ENCODE data around the gene PDE4A. TPM values are rescaled to one million over a fixed set of nuclear protein-coding genes. Genes with fewer than 3 reads are reported as not detected.

The PDE4A gene
- total and polyA plus RNA-seq, 2 experiments from 2014 or later, result 2.8 to 4.3 TPM

DNA sequence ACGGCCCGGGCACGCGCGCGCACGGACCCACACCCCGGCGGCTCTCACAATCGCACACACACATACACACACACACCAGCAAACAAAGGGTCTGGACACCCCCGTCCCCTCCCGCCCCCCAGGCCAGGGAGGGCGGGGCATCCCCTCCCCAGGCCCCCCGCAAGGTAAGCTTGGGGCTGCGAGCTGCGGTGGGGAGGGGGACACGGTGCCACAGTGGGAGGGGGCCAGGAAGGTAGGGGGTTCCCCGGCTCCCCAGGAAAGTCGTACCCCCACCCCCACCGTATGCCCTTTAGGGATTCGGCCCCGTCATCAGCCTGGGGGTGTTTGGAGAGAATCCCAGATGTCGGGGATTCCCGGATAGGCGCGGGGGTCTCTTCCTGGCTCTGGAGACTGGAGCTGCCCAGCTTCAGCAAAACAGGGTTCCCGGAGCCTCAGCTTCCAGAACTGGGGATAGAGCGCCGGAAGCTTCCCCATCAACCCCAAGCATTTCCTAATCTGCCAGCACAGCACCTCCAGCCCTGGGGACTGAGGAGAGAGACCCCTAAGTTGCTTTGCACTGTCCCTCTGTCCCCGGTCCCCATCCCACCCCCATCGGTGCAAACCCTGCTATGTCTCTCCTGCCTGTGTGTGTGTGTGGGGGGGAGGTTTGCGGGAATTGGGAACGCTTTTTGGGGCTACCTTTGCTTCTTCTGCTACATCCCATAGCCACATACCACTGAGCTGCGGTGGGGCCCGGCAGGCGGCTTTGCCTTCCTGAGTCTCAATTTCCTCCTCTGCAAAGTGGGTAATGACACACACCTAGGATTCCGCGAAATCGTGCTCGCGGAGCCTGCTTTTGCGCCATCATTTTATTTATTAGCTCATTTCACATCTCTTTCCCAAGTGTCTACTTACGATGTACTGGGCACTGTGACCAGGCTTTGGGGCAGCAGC lies 15.2 kb upstream of the PDE4A start:
- no peak for TF ChIP-seq CTCF (IDR thresholded peaks at IDR 0.05; ENCODE audit: poor library complexity)
- no peak for TF ChIP-seq EZH2phosphoT487 (IDR thresholded peaks at IDR 0.05; ENCODE audit: low read depth, severe bottlenecking, unreplicated experiment)
- TF ChIP-seq EZH2 (IDR thresholded peaks at IDR 0.05; ENCODE audit: borderline replicate concordance), result no peak
- Histone ChIP-seq H3K4me1 (ENCODE audit: insufficient read depth) (peaks cover 11% of the 10 kb centered on the region), H3K4me3 (peak overlapping the region; percentile 73), H3K79me2 (peaks cover 31% of the 10 kb centered on the region), H2AFZ (peak overlapping the region; percentile 88), H3K27ac (no peak overlapping the region), H3K9me2 (replicated peaks; ENCODE audit: insufficient read depth) (no peaks in the 10 kb centered on the region), H3K4me2 (peak overlapping the region; percentile 92), H3K9me3 (ENCODE audit: low read depth) (no peaks in the 10 kb centered on the region), H4K20me1 (ENCODE audit: insufficient read depth, poor library complexity, severe bottlenecking) (peaks cover 13% of the 10 kb centered on the region), H3K27me3 (peaks cover 24% of the 10 kb centered on the region), H3K36me3 (replicated peaks; ENCODE audit: insufficient read depth, low read depth) (no peaks in the 10 kb centered on the region)
- 32% methylated on average over 17 of the region's 43 CpGs for WGBS (ENCODE audit: low lambda C conversion rate, missing lambda C conversion rate)
- DNase-seq (ENCODE audit: low spot score), result peak; percentile 14

DNA sequence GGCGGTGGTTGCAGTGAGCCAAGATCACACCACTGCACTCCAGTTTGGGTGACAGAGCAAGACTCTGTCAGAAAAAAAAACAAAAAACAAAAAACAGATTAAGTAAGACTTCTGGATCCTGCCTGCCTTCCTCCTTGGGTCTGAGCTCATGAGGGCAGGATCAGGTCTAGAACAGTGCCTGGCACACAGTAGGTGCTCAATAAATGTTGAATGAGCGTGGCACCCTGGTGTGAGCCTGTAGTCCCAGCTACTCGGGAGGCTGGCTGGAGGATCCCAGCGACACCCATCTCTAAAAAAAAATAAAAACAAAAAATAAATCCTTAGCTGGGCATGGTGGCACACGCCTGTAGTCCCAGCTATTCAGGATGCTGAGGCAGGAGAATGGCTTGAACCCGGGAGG lies 14.1 kb upstream of the PDE4A start:
- peaks cover 8% of the 10 kb centered on the region for H4K20me1 ChIP-seq (ENCODE audit: insufficient read depth, poor library complexity, severe bottlenecking)
- H3K79me2 ChIP-seq, result peaks cover 20% of the 10 kb centered on the region
- H3K4me3 ChIP-seq, result no peak overlapping the region
- TF ChIP-seq CTCF (IDR thresholded peaks at IDR 0.05; ENCODE audit: poor library complexity) (no peak), EZH2phosphoT487 (IDR thresholded peaks at IDR 0.05; ENCODE audit: low read depth, severe bottlenecking, unreplicated experiment) (no peak), EZH2 (IDR thresholded peaks at IDR 0.05; ENCODE audit: borderline replicate concordance) (no peak)
- 87% methylated on average over 6 of the region's 6 CpGs for WGBS (ENCODE audit: low lambda C conversion rate, missing lambda C conversion rate)
- no peak overlapping the region for H2AFZ ChIP-seq
- H3K4me1 ChIP-seq (ENCODE audit: insufficient read depth), result peaks cover 9% of the 10 kb centered on the region
- DNase-seq (ENCODE audit: low spot score), result no peak
- no peak overlapping the region for H3K4me2 ChIP-seq
- H3K9me3 ChIP-seq (ENCODE audit: low read depth), result no peaks in the 10 kb centered on the region
- no peaks in the 10 kb centered on the region for H3K9me2 ChIP-seq (replicated peaks; ENCODE audit: insufficient read depth)
- H3K27ac ChIP-seq, result no peak overlapping the region
- H3K27me3 ChIP-seq, result peaks cover 24% of the 10 kb centered on the region
- no peaks in the 10 kb centered on the region for H3K36me3 ChIP-seq (replicated peaks; ENCODE audit: insufficient read depth, low read depth)

- Histone ChIP-seq H3K36me3 (replicated peaks; ENCODE audit: insufficient read depth, low read depth) (no peaks in the 10 kb centered on the region), H3K27ac (no peak overlapping the region), H2AFZ (no peak overlapping the region), H3K4me2 (no peak overlapping the region), H3K4me3 (no peak overlapping the region), H3K9me2 (replicated peaks; ENCODE audit: insufficient read depth) (no peaks in the 10 kb centered on the region), H4K20me1 (ENCODE audit: insufficient read depth, poor library complexity, severe bottlenecking) (peaks cover 3% of the 10 kb centered on the region), H3K27me3 (peaks cover 24% of the 10 kb centered on the region), H3K4me1 (ENCODE audit: insufficient read depth) (peaks cover 4% of the 10 kb centered on the region), H3K9me3 (ENCODE audit: low read depth) (no peaks in the 10 kb centered on the region), H3K79me2 (peaks cover 11% of the 10 kb centered on the region)
- no peak for DNase-seq (ENCODE audit: low spot score)
- TF ChIP-seq EZH2 (IDR thresholded peaks at IDR 0.05; ENCODE audit: borderline replicate concordance), result no peak
- no peak for TF ChIP-seq CTCF (IDR thresholded peaks at IDR 0.05; ENCODE audit: poor library complexity)
- no peak for TF ChIP-seq EZH2phosphoT487 (IDR thresholded peaks at IDR 0.05; ENCODE audit: low read depth, severe bottlenecking, unreplicated experiment)
Measured at GRCh38 chr19:10407096-10407495, 13.2 kb upstream of the PDE4A start.
